Fibroblast of lung (primary cell): ENCODE results near the gene STOML2. TPM values are rescaled to one million over a fixed set of nuclear protein-coding genes. Genes with fewer than 3 reads are reported as not detected.
A peak's percentile ranks its signal among the peaks of the same experiment; 100 is the strongest.

Experiments used
- DNase-seq, 2 donors: peaks; one replicate each; pipeline versions ENCODE4 v3.0.0 to v3.0.0-alpha.2; 2010; ENCODE audit warnings: low read depth in 2 of 2
- H2AFZ ChIP-seq: 2 replicates; pipeline ENCODE4 v1.5.1; 2012; ENCODE audit warnings: low read length, control low read depth, inconsistent platforms
- H3K27ac ChIP-seq: 2 replicates; pipeline ENCODE4 v1.5.1; 2011; ENCODE audit warnings: low read length, control low read depth; ENCODE audit not compliant: insufficient read depth
- H3K27me3 ChIP-seq: 2 replicates; pipeline ENCODE4 v1.5.1; 2011; ENCODE audit warnings: mild to moderate bottlenecking, low read length; ENCODE audit not compliant: control insufficient read depth, insufficient read depth
- H3K36me3 ChIP-seq: 2 replicates; pipeline ENCODE4 v1.5.1; 2011; ENCODE audit warnings: low read length; ENCODE audit not compliant: control insufficient read depth, insufficient read depth
- H3K4me1 ChIP-seq: 2 replicates; pipeline ENCODE4 v1.5.1; 2011; ENCODE audit warnings: low read length; ENCODE audit not compliant: control insufficient read depth, insufficient read depth; ENCODE audit errors: extremely low read depth
- H3K4me2 ChIP-seq: 2 replicates; pipeline ENCODE4 v1.5.1; 2011; ENCODE audit warnings: low read length, control low read depth; ENCODE audit not compliant: insufficient read depth; ENCODE audit errors: extremely low read depth
- H3K4me3 ChIP-seq, 4 experiments: fragments of 200-600 bp in 1 of 4; sonication (generic) in 1 of 4; replicated peaks in 1 of 4; 2 replicates each; pipeline ENCODE4 v1.5.1; 2011 to 2016; ENCODE audit warnings: low read length in 4 of 4, low read depth in 3 of 4, mild to moderate bottlenecking in 3 of 4, control low read depth in 2 of 4, inconsistent platforms in 1 of 4, mixed read lengths in 1 of 4; ENCODE audit not compliant: insufficient read depth in 1 of 4; ENCODE audit errors: control extremely low read depth in 1 of 4
- H3K79me2 ChIP-seq: 2 replicates; pipeline ENCODE4 v1.5.1; 2012; ENCODE audit warnings: mild to moderate bottlenecking, low read length, inconsistent platforms; ENCODE audit not compliant: control insufficient read depth, insufficient read depth
- H3K9ac ChIP-seq: 2 replicates; pipeline ENCODE4 v1.5.1; 2011; ENCODE audit warnings: mild to moderate bottlenecking, low read length, control low read depth; ENCODE audit not compliant: insufficient read depth
- H3K9me3 ChIP-seq: 2 replicates; pipeline ENCODE4 v1.5.1; 2012; ENCODE audit warnings: low read depth, low read length; ENCODE audit not compliant: control insufficient read depth, insufficient read depth
- H4K20me1 ChIP-seq: 2 replicates; pipeline ENCODE4 v1.5.1; 2011; ENCODE audit warnings: low read length; ENCODE audit not compliant: control insufficient read depth, insufficient read depth; ENCODE audit errors: extremely low read depth
- CTCF ChIP-seq, 2 donors: IDR thresholded peaks in 1 of 2; conservative IDR thresholded peaks in 1 of 2; 1 replicate in 1 of 2; 2 replicates in 1 of 2; pipeline ENCODE4 v1.5.1; 2011 to 2012; ENCODE audit warnings: low read length in 2 of 2, control low read depth in 1 of 2, inconsistent platforms in 1 of 2, low read depth in 1 of 2, mild to moderate bottlenecking in 1 of 2
- EZH2 ChIP-seq: IDR thresholded peaks from 2 replicates; pipeline ENCODE4 v1.5.1; 2012; ENCODE audit warnings: low read length, control low read depth, mild to moderate bottlenecking; ENCODE audit errors: missing control alignments
- polyA plus RNA-seq, 2 donors: library from polyadenylated mRNA; depleted of rRNA in 1 of 2; stranded (reverse) in 1 of 2; unstranded in 1 of 2; fragments of >200 nt; gene quantifications; 2 replicates each; pipeline ENCODE4 v1.2.1, GENCODE V29; 2011 to 2012; ENCODE audit warnings: missing spikeins in 1 of 2
- total RNA-seq: library from RNA; depleted of rRNA; stranded (reverse); fragments of >200 nt; gene quantifications from 2 replicates; pipeline ENCODE4 v1.2.1, GENCODE V29; 2014

The STOML2 gene
- total and polyA plus RNA-seq, 2 donors (not counting 1 experiment from before 2014, with no cell fraction given): 94.0 to 170 TPM

- no peak overlapping the region for H3K27ac ChIP-seq
- TF ChIP-seq CTCF (conservative IDR thresholded peaks at IDR 0.05 in 1 of 2, IDR thresholded peaks at IDR 0.05 in 1 of 2; ENCODE audit: low read depth in 1 of 2, low read length in 2 of 2): no peak
- no peak for TF ChIP-seq EZH2
- no peaks in the 10 kb centered on the region for H3K79me2 ChIP-seq
- no peak overlapping the region for H3K9ac ChIP-seq
- no peak overlapping the region for H2AFZ ChIP-seq
- H4K20me1 ChIP-seq: no peaks in the 10 kb centered on the region
- H3K4me2 ChIP-seq: no peak overlapping the region
- H3K4me3 ChIP-seq: no peak overlapping the region
- H3K9me3 ChIP-seq: no peaks in the 10 kb centered on the region
- no peaks in the 10 kb centered on the region for H3K4me1 ChIP-seq
- no peaks in the 10 kb centered on the region for H3K27me3 ChIP-seq
- DNase-seq: no peak
- peaks cover 4% of the 10 kb centered on the region for H3K36me3 ChIP-seq
Observed at GRCh38 chr9:35085078-35085477, 17.9 kb downstream of the STOML2 start.

GRCh38 chr9:35079426-35080341 lies 23.2 kb downstream of the STOML2 start, which contains the start of gene FANCG:
TSS of gene FANCG (minus strand) at chr9:35079942. CDS start at chr9:35079524, 418 bp downstream.
- H3K9ac ChIP-seq: peak within 1 kb of the TSS; percentile 66
- H2AFZ ChIP-seq: peak within 1 kb of the TSS; percentile 89
- peak within 1 kb of the TSS; percentile 70 for H3K27ac ChIP-seq
- no peak for TF ChIP-seq CTCF (conservative IDR thresholded peaks at IDR 0.05 in 1 of 2, IDR thresholded peaks at IDR 0.05 in 1 of 2; ENCODE audit: low read depth in 1 of 2, low read length in 2 of 2)
- peaks cover 4% of the 10 kb centered on the region for H3K36me3 ChIP-seq
- peaks cover 25% of the 10 kb centered on the region for H3K79me2 ChIP-seq
- DNase-seq: peak; percentile 92 to 93
- no peaks in the 10 kb centered on the region for H3K9me3 ChIP-seq
- H4K20me1 ChIP-seq: no peaks in the 10 kb centered on the region
- peaks cover 7% of the 10 kb centered on the region for H3K4me1 ChIP-seq
- H3K27me3 ChIP-seq: no peaks in the 10 kb centered on the region
- H3K4me3 ChIP-seq: peak within 1 kb of the TSS; percentile 68 to 89 (median 84)
- peak within 1 kb of the TSS; percentile 97 for H3K4me2 ChIP-seq

GRCh38 chr9:35079041-35079425 lies 23.9 kb downstream of the STOML2 start:
- DNase-seq: no peak
- H3K9ac ChIP-seq: peak overlapping the region; percentile 66
- H3K79me2 ChIP-seq: peaks cover 25% of the 10 kb centered on the region
- H4K20me1 ChIP-seq: no peaks in the 10 kb centered on the region
- TF ChIP-seq EZH2: no peak
- no peak for TF ChIP-seq CTCF (conservative IDR thresholded peaks at IDR 0.05 in 1 of 2, IDR thresholded peaks at IDR 0.05 in 1 of 2; ENCODE audit: low read depth in 1 of 2, low read length in 2 of 2)
- no peaks in the 10 kb centered on the region for H3K9me3 ChIP-seq
- no peaks in the 10 kb centered on the region for H3K27me3 ChIP-seq
- H3K4me3 ChIP-seq: peak overlapping the region; percentile 68 to 89 (median 84)
- peak overlapping the region; percentile 97 for H3K4me2 ChIP-seq
- H3K4me1 ChIP-seq: peaks cover 7% of the 10 kb centered on the region
- H2AFZ ChIP-seq: peak overlapping the region; percentile 32
- H3K36me3 ChIP-seq: peaks cover 6% of the 10 kb centered on the region
- H3K27ac ChIP-seq: peak overlapping the region; percentile 70
